ENCODE measurements around the gene CNTNAP1.

Gene CNTNAP1

DNA sequence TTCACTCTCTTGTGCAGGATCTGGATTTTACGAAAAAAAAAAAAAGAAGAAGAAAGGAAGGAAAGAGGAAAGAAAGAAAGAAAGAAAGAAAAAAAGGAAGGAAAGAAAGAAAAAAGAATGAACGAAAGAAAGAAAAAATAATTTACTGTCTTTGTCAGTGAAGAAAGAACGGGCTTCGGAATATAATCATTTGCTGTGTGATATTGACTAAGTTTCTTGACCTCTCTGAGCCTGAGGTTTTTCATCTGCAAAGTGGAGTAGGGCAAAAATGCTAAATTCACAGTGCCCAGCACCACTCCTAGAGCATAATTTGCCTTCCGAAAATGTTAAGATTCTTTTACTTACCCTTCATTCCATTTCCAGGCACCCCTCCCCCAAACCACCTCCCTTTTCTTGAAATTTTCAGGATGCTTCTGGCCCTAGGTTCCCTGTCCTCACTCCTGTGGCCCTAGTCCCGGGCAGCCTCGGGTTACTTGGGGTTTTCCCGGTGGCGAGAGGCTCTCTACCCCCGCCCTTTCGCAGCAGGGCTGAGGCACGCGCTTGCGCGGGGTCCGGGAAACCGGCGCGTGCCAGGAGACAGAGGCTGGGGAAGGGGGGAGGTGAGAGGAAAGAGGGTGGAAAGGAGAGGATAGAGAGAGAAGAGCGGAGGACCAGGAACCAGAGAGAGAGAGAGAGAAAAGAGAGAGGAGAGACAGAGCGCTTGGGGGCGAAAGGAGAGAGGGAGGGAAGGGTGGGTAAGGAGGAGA, at the start of gene CNTNAP1:
Gene CNTNAP1, plus strand, starts transcription at position 556 of the 746 bp plus-strand sequence. CDS start 299 bp downstream, outside the sequence.
- Histone ChIP-seq H3K27ac (ENCODE audit: low read depth, low read length) (peak within 1 kb of the TSS; percentile 0), H3K36me3 (ENCODE audit: control insufficient read depth, insufficient read depth, low read length) (0 out of 2 replicates have a peak, but pooled peaks cover 3% of the 10 kb centered on the region), H3K27me3 (ENCODE audit: control insufficient read depth, insufficient read depth, low read length) (peaks cover 42% of the 10 kb centered on the region), H3K9me3 (ENCODE audit: control insufficient read depth, insufficient read depth, low read length) (no peaks in the 10 kb centered on the region), H3K9ac (ENCODE audit: low read depth, low read length) (no peak within 1 kb of the TSS), H3K4me3 (ENCODE audit: low read depth, low read length) (peak within 1 kb of the TSS; percentile 66), H3K4me1 (ENCODE audit: control insufficient read depth, insufficient read depth, low read length) (peaks cover 33% of the 10 kb centered on the region)

DNA sequence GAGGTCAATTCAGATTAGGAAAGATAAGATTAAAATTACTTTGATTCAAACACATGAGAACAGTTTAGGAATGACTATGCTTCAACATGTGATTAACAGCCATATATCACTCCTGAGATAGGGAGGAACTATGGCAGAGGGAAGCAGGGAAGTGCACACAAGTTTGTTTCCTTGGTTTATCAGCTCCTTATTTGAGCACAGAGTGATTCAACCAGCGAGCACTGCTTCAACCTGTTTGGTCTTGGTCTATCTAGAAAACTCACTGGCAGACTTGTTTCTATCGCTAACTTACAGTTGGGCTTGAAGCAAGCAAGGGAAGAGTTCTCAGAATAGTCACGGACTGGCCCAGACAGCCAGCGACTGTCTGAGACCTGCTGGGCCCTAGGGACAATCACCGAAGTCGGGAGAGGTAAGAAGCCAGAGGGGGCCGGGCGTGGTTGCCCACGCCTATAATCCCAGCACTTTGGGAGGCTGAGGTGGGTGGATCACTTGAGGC, 49.3 kb upstream of the CNTNAP1 start:
- Histone ChIP-seq H3K4me1 (ENCODE audit: control insufficient read depth, insufficient read depth, low read length) (no peaks in the 10 kb centered on the region), H3K27ac (ENCODE audit: low read depth, low read length) (no peak overlapping the region), H3K36me3 (ENCODE audit: control insufficient read depth, insufficient read depth, low read length) (no peaks in the 10 kb centered on the region), H3K9ac (ENCODE audit: low read depth, low read length) (no peak overlapping the region), H3K4me3 (ENCODE audit: low read depth, low read length) (no peak overlapping the region), H3K27me3 (ENCODE audit: control insufficient read depth, insufficient read depth, low read length) (no peaks in the 10 kb centered on the region), H3K9me3 (ENCODE audit: control insufficient read depth, insufficient read depth, low read length) (no peaks in the 10 kb centered on the region)

DNA sequence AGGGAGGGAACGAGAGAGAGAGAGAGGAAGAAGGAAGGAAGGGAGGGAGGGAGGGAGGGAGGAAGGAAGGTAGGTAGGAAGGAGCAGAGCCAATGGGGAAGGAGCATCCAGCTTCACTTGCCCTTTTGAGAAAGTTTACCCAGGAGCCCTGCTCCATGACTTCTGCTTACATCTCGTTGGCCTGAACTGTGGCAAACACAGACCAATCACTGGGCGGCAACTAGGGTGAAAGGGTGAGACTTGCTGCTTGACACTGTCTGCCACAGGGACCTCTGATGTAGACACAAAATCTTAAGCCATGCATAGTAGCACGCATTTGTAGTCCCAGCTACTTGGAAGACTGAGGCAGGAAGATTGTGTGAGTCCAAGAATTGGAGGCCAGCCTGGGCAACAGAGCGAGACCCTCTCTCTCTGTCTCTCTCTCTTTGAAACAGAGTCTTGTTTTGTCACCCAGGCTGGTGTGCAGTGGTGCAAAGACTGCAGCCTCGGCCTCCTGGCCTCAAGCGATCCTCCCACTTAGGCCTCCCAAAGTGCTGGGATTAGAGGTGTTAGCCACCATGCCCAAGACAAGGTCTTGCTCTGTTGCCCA, 42.7 kb upstream of the CNTNAP1 start:
- Histone ChIP-seq H3K27ac (ENCODE audit: low read depth, low read length) (no peak overlapping the region), H3K9ac (ENCODE audit: low read depth, low read length) (no peak overlapping the region), H3K36me3 (ENCODE audit: control insufficient read depth, insufficient read depth, low read length) (no peaks in the 10 kb centered on the region), H3K4me3 (ENCODE audit: low read depth, low read length) (no peak overlapping the region), H3K4me1 (ENCODE audit: control insufficient read depth, insufficient read depth, low read length) (no peaks in the 10 kb centered on the region), H3K9me3 (ENCODE audit: control insufficient read depth, insufficient read depth, low read length) (no peaks in the 10 kb centered on the region), H3K27me3 (ENCODE audit: control insufficient read depth, insufficient read depth, low read length) (no peaks in the 10 kb centered on the region)

DNA sequence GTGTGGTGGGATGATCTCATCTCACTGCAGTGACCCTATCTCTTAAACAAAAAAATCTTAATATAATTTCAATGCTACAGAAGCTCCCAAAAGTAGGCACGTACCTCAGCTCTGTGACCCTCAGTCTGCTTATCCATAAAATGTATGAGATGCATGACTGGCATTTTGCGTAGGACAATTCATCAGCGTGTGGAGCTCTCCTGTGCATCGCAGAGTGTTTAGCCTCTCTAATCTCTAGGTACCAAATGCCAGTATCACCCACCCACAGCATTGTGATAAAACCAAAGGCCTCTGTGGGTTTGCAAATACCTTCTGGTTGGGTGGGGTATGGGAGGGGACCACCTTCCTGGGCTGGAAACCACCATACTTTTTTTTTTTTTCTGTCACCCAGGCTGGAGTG, 42.2 kb upstream of the CNTNAP1 start:
- no peak overlapping the region for H3K4me3 ChIP-seq (ENCODE audit: low read depth, low read length)
- H3K4me1 ChIP-seq (ENCODE audit: control insufficient read depth, insufficient read depth, low read length), result no peaks in the 10 kb centered on the region
- H3K27ac ChIP-seq (ENCODE audit: low read depth, low read length), result no peak overlapping the region
- H3K9ac ChIP-seq (ENCODE audit: low read depth, low read length), result no peak overlapping the region
- H3K27me3 ChIP-seq (ENCODE audit: control insufficient read depth, insufficient read depth, low read length), result no peaks in the 10 kb centered on the region
- H3K36me3 ChIP-seq (ENCODE audit: control insufficient read depth, insufficient read depth, low read length), result no peaks in the 10 kb centered on the region
- H3K9me3 ChIP-seq (ENCODE audit: control insufficient read depth, insufficient read depth, low read length), result no peaks in the 10 kb centered on the region

DNA sequence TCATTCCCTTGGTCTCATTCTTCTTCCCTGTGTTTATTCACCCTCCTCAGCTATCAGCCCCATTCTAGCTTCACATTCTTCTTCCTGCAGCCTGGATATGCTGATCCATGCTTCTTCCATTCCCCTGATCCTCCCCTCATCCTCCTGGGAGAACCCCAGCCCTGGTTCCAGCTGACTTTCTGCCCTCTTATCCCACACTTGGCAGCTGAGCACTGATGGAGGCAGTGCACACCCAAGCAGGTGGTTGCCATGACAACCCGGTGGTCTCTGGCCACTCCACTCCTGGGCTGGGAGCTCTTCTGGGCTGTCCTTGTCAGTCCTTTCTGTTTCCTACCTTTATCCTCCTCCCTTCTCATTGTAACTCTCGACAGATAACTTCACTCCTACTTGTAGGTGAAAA, 40.0 kb upstream of the CNTNAP1 start:
- Histone ChIP-seq H3K4me3 (ENCODE audit: low read depth, low read length) (no peak overlapping the region), H3K9ac (ENCODE audit: low read depth, low read length) (no peak overlapping the region), H3K27me3 (ENCODE audit: control insufficient read depth, insufficient read depth, low read length) (no peaks in the 10 kb centered on the region)

DNA sequence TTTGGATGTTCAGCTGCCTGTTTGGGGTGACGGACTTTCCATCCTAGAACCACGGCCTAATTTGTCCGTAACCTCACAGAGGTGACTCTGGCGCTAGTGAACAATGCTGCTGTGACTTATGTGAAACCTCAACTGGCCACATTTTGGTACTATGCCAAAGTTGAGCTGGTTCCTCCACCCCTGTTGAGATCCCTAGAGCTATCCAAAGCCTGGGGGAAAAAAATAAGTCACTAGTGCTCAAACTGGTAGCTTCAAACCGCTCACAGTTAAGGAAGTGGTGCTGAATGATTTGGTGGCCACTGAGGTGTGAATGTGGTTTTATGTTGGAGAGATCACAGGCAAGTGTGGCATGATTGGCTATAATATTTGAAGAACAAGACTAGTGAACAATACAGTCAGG, 34.6 kb upstream of the CNTNAP1 start:
- Histone ChIP-seq H3K27ac (ENCODE audit: low read depth, low read length) (no peak overlapping the region), H3K36me3 (ENCODE audit: control insufficient read depth, insufficient read depth, low read length) (no peaks in the 10 kb centered on the region), H3K9ac (ENCODE audit: low read depth, low read length) (no peak overlapping the region), H3K4me3 (ENCODE audit: low read depth, low read length) (no peak overlapping the region), H3K27me3 (ENCODE audit: control insufficient read depth, insufficient read depth, low read length) (no peaks in the 10 kb centered on the region), H3K4me1 (ENCODE audit: control insufficient read depth, insufficient read depth, low read length) (no peaks in the 10 kb centered on the region), H3K9me3 (ENCODE audit: control insufficient read depth, insufficient read depth, low read length) (no peaks in the 10 kb centered on the region)

More for the DNA sequence above, 40.0 kb upstream of the CNTNAP1 start:
- no peak overlapping the region for H3K27ac ChIP-seq (ENCODE audit: low read depth, low read length)
- no peaks in the 10 kb centered on the region for H3K36me3 ChIP-seq (ENCODE audit: control insufficient read depth, insufficient read depth, low read length)
- H3K9me3 ChIP-seq (ENCODE audit: control insufficient read depth, insufficient read depth, low read length), result no peaks in the 10 kb centered on the region
- H3K4me1 ChIP-seq (ENCODE audit: control insufficient read depth, insufficient read depth, low read length), result no peaks in the 10 kb centered on the region

DNA sequence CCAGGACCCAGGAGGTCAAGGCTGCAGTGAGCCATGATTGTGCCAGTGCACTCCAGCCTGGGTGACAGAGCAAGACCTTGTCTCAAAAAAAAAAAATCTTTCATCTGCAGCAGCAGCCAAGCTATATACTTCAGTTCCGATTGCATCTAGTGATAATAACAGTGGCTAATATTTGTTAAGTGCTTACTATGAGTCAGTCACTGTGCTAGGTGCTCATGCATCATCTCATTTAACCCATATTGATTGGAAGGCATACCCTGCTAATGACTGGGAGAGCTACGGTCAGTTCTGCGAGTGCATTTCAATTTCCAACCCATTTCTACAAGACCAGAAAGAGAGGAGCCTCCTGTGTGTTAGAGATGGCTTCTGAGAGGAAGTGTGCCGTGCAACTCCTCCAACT, 30.9 kb upstream of the CNTNAP1 start:
- Histone ChIP-seq H3K27ac (ENCODE audit: low read depth, low read length) (no peak overlapping the region), H3K27me3 (ENCODE audit: control insufficient read depth, insufficient read depth, low read length) (no peaks in the 10 kb centered on the region), H3K4me1 (ENCODE audit: control insufficient read depth, insufficient read depth, low read length) (peaks cover 4% of the 10 kb centered on the region; the same call in 1 of the 2 replicates), H3K9ac (ENCODE audit: low read depth, low read length) (no peak overlapping the region), H3K4me3 (ENCODE audit: low read depth, low read length) (no peak overlapping the region), H3K9me3 (ENCODE audit: control insufficient read depth, insufficient read depth, low read length) (no peaks in the 10 kb centered on the region), H3K36me3 (ENCODE audit: control insufficient read depth, insufficient read depth, low read length) (no peaks in the 10 kb centered on the region)

DNA sequence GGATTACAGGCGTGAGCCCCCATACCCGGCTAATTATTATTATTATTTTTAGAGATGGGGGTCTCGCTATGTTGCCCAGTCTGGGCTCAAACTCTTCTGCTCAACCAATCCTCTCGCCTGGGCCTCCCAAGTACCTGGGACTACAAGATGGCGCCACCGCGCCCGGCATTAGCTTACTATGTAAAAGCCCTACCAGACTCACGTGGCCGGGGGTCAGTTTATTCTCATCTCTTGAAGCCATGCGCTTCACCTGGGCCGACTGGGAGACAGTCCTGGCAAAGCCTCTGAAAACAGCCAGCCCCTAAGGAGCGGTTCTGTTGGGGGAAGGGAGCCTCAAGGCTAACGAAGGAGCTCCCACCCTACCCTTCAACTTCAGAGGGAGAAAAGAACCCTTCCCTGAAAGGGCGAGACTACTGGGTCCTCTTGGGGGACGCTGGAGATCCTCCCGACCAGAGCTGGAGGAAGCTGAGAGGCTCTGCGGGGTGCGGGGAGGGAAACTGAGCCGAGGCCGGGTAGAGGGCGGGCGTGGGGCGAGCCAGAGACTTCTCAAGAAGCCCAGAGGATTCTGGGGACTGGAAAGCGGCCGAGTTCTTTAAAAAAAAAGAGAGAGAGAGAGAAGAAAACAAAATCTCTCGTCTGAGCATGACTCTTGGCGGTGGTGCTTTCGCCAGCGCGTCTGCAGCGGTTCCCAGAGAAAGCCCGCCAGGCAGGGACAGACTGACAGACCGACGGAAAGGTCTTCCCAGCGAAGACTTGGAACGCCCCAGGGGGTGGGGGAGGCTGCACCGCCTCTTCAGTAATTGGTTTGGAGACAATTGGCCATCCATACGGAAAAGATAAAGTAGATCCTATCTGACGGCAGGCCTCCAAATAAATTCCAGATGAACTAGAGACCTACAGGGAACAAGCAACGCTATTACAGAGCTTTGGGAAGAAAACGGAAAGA, 28.9 kb upstream of the CNTNAP1 start:
- H3K4me3 ChIP-seq (ENCODE audit: low read depth, low read length), result peak overlapping the region; percentile 56
- no peaks in the 10 kb centered on the region for H3K27me3 ChIP-seq (ENCODE audit: control insufficient read depth, insufficient read depth, low read length)
- H3K27ac ChIP-seq (ENCODE audit: low read depth, low read length), result peak overlapping the region; percentile 32
- H3K9me3 ChIP-seq (ENCODE audit: control insufficient read depth, insufficient read depth, low read length), result no peaks in the 10 kb centered on the region
- no peak overlapping the region; the same call in 1 of the 2 replicates for H3K9ac ChIP-seq (ENCODE audit: low read depth, low read length)
- peaks cover 4% of the 10 kb centered on the region; the same call in 1 of the 2 replicates for H3K4me1 ChIP-seq (ENCODE audit: control insufficient read depth, insufficient read depth, low read length)
- H3K36me3 ChIP-seq (ENCODE audit: control insufficient read depth, insufficient read depth, low read length), result no peaks in the 10 kb centered on the region

DNA sequence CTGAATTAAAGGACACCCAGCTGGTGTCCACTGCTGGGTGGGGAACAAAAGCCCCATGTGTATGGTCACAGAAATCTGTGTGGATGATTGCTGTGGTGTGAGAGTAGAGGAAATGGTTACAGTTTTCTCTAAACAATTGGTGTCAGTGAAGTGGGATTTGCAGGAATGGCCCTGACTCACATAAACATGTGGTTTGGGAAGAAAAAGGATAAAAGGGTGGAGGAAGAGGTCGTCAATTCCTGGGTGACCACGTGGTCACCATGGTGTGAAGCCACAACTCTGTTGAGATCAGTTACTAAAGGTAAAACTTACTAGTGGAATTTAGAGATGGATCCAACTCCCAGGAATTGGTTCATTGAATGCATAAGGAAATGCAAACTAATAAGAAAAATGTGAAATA, 26.8 kb upstream of the CNTNAP1 start:
- no peak overlapping the region for H3K27ac ChIP-seq (ENCODE audit: low read depth, low read length)
- no peaks in the 10 kb centered on the region for H3K9me3 ChIP-seq (ENCODE audit: control insufficient read depth, insufficient read depth, low read length)
- H3K9ac ChIP-seq (ENCODE audit: low read depth, low read length), result no peak overlapping the region
- no peaks in the 10 kb centered on the region for H3K36me3 ChIP-seq (ENCODE audit: control insufficient read depth, insufficient read depth, low read length)
- H3K4me3 ChIP-seq (ENCODE audit: low read depth, low read length), result no peak overlapping the region
- H3K4me1 ChIP-seq (ENCODE audit: control insufficient read depth, insufficient read depth, low read length), result peaks cover 8% of the 10 kb centered on the region
- no peaks in the 10 kb centered on the region for H3K27me3 ChIP-seq (ENCODE audit: control insufficient read depth, insufficient read depth, low read length)

DNA sequence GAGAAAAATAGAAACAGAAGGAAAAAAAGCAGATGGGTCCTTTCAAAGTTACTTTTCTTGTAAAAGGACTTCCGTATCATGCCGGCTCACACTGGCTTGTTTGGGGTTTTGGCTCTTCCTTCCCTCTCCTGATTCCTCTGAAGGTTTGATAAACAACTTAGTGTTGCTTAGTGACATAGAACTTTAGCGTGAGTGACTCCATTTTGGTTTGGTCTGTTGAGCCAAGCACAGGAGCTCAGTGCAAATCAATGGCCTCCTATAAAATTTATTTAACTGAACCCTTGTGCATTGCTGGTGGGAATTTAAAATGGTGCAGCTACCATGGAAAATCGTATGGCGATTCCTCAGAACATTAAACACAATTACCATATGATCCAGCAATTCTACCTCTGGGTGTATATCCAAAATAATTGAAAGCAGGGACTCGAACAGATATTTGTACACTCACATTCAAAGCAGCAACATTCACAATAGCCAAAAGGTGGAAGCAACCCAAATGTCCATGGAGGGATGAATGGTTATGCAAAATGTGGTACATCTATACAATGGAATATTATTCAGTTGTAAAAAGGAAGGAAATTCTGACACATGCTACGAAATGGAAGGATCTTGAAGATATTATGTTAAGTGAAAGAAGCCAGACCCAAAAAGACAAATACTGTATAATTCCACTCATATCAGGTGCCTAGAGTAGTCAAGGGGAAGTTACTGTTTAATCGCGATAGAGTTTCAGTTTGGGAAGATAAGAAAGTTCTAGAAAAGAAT, 24.3 kb upstream of the CNTNAP1 start:
- H3K4me3 ChIP-seq (ENCODE audit: low read depth, low read length), result no peak overlapping the region
- H3K27ac ChIP-seq (ENCODE audit: low read depth, low read length), result no peak overlapping the region
- H3K4me1 ChIP-seq (ENCODE audit: control insufficient read depth, insufficient read depth, low read length), result peaks cover 10% of the 10 kb centered on the region
- H3K9me3 ChIP-seq (ENCODE audit: control insufficient read depth, insufficient read depth, low read length), result no peaks in the 10 kb centered on the region
- H3K9ac ChIP-seq (ENCODE audit: low read depth, low read length), result no peak overlapping the region
- H3K36me3 ChIP-seq (ENCODE audit: control insufficient read depth, insufficient read depth, low read length), result peaks cover 22% of the 10 kb centered on the region
- no peaks in the 10 kb centered on the region for H3K27me3 ChIP-seq (ENCODE audit: control insufficient read depth, insufficient read depth, low read length)

Data from HUES48 (cell line).